Measurements from ENCODE around the gene LTBP3. TPM values are rescaled to one million over a fixed set of nuclear protein-coding genes. Genes with fewer than 3 reads are reported as not detected.

LTBP3 gene
- total and polyA plus RNA-seq, 9 of the 15 experiments (the other 6 are each of a cell fraction or from before 2014, with no cell fraction given): 0.06 to 20.5 (median 4.8) TPM

- TF ChIP-seq RERE (CRISPR knock-in tag; IDR thresholded peaks at IDR 0.05; ENCODE audit: borderline replicate concordance): no peak
- TF ChIP-seq ATF7 (IDR thresholded peaks at IDR 0.05): no peak
- no peak for TF ChIP-seq FOXA1 (IDR thresholded peaks at IDR 0.05; ENCODE audit: borderline replicate concordance)
- 0 out of 2 replicates have a peak, but pooled peaks have one; percentile 60 for TF ChIP-seq ZNF830 (CRISPR knock-in tag; IDR thresholded peaks at IDR 0.05)
- TF ChIP-seq YBX1 (IDR thresholded peaks at IDR 0.05): no peak
- TF ChIP-seq MAZ (CRISPR knock-in tag; conservative IDR thresholded peaks at IDR 0.05 in 1 of 2, IDR thresholded peaks at IDR 0.05 in 1 of 2): peak; percentile 60 to 89; a peak in 3 of 4 replicates
- peak; percentile 17; the same call in 1 of the 2 replicates for TF ChIP-seq NKRF (IDR thresholded peaks at IDR 0.05; ENCODE audit: borderline replicate concordance)
- no peak for TF ChIP-seq HBP1 (CRISPR knock-in tag; IDR thresholded peaks at IDR 0.05)
- TF ChIP-seq ILF3 (IDR thresholded peaks at IDR 0.05; ENCODE audit: borderline replicate concordance): no peak
- TF ChIP-seq ZNF395 (CRISPR knock-in tag; IDR thresholded peaks at IDR 0.05): no peak
- no peak for TF ChIP-seq MCM7 (IDR thresholded peaks at IDR 0.05)
- TF ChIP-seq ZNF584 (CRISPR knock-in tag; IDR thresholded peaks at IDR 0.05; ENCODE audit: low read depth): no peak
- no peak for TF ChIP-seq ZNF384 (IDR thresholded peaks at IDR 0.05; ENCODE audit: low read depth, low read length)
- 0 out of 2 replicates have a peak, but pooled peaks have one; percentile 35 for TF ChIP-seq THAP12 (CRISPR knock-in tag; IDR thresholded peaks at IDR 0.05)
Measured at GRCh38 chr11:65575568-65576231, 17.5 kb upstream of the LTBP3 start, which contains the start of gene EHBP1L1 (continued).
